OCI-LY1 (cell line): ENCODE measurements around the gene TYK2.

ENCODE experiments used
- EZH2 ChIP-seq: fragments of 200-600 bp; sonication (generic), shearing (Covaris generic); IDR thresholded peaks from 2 replicates; pipeline ENCODE4 v1.8.0; 2017; ENCODE audit warnings: borderline replicate concordance, mixed run types, mild to moderate bottlenecking, antibody characterized with exemption, low read length, moderate library complexity, mixed read lengths
- TF ChIP-seq, protein P1 (sequence below): fragments of 200-600 bp; sonication (generic), shearing (Covaris generic); IDR thresholded peaks from 2 replicates; pipeline ENCODE4 v1.5.1; 2017; ENCODE audit warnings: mild to moderate bottlenecking, antibody characterized with exemption, low read length, moderate library complexity, mixed read lengths

DNA sequence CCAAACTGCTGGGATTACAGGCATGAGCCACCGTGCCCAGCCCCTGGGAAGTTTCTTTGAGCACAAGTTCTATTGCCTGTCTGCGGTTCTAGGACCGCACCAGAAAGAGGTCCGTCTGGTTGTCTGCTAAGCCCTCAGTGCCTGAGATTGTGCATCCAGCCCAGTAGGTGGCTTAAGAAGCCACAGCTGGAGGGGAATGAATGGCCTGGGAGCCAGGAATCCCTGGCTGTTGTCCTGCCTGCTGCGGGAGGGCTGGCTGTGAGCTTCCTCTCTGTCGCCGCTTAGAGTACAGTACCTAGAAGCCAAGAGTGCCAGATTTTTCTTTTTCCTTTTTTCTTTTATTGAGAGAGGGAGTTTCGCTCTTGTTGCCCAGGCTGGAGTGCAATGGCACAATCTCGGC lies 4.2 kb upstream of the TYK2 start:
- TF ChIP-seq, protein P1, sequence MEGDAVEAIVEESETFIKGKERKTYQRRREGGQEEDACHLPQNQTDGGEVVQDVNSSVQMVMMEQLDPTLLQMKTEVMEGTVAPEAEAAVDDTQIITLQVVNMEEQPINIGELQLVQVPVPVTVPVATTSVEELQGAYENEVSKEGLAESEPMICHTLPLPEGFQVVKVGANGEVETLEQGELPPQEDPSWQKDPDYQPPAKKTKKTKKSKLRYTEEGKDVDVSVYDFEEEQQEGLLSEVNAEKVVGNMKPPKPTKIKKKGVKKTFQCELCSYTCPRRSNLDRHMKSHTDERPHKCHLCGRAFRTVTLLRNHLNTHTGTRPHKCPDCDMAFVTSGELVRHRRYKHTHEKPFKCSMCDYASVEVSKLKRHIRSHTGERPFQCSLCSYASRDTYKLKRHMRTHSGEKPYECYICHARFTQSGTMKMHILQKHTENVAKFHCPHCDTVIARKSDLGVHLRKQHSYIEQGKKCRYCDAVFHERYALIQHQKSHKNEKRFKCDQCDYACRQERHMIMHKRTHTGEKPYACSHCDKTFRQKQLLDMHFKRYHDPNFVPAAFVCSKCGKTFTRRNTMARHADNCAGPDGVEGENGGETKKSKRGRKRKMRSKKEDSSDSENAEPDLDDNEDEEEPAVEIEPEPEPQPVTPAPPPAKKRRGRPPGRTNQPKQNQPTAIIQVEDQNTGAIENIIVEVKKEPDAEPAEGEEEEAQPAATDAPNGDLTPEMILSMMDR: no peak
- no peak for TF ChIP-seq EZH2
